HCT116 (cell line): ENCODE measurements around the gene BAHD1. TPM values are rescaled to one million over a fixed set of nuclear protein-coding genes. Genes with fewer than 3 reads are reported as not detected.

Experiments
- ATAC-seq: fragments of 200-7000 bp; cut with Tn5 transposase; 2 replicates; pipeline ENCODE4 v1.9.1; 2020; ENCODE audit warnings: mild to moderate bottlenecking, moderate library complexity
- BruUV-seq: library from RNA; stranded (reverse); fragments of 400-500 nt; replicated peaks from 2 replicates; lab custom pipeline; 2021; lab: Mats Ljungman, UMichigan
- CTCF ChIA-PET: fragments of 300-600 bp; sonication (Branson Sonifier 250); formaldehyde crosslinking; loops from one replicate; lab custom pipeline; 2021; ENCODE audit warnings: antibody characterized with exemption; lab: Charles Lee
- POLR2A ChIA-PET: fragments of 300-600, 350-600 bp; sonication (Branson Sonifier 250); formaldehyde crosslinking; loops from one replicate; lab custom pipeline; 2021; ENCODE audit warnings: antibody characterized with exemption; lab: Charles Lee
- RAD21 ChIA-PET, 2 experiments: fragments of 300-600 bp; sonication (Branson Sonifier 250); formaldehyde crosslinking; loops; one replicate each; lab custom pipeline; 2023; ENCODE audit warnings: low total read pairs in 2 of 2; ENCODE audit not compliant: uncharacterized antibody in 2 of 2, unreplicated experiment in 2 of 2, low non-redundant PET in 1 of 2; lab: Charles Lee
- DNase-seq: peaks from one replicate; pipeline ENCODE4 v3.0.0-alpha.2; 2010; ENCODE audit warnings: low read depth, low spot score
- H2AFZ ChIP-seq: fragments of 200-600 bp; shearing (Covaris generic), sonication (generic); 2 replicates; pipeline ENCODE4 v1.6.1; 2017; ENCODE audit warnings: low read depth, mixed run types, mixed read lengths, antibody characterized with exemption, low read length; ENCODE audit not compliant: poor library complexity, severe bottlenecking
- H3K27ac ChIP-seq: 2 replicates; pipeline ENCODE4 v1.5.1; 2012; ENCODE audit warnings: low read depth, low read length
- H3K27me3 ChIP-seq: fragments of 200-600 bp; sonication (generic); 2 replicates; pipeline ENCODE4 v1.6.1; 2016; ENCODE audit warnings: mixed run types, low read length, mixed read lengths; ENCODE audit not compliant: insufficient read depth
- H3K36me3 ChIP-seq, 2 experiments: fragments of 200-500 bp in 1 of 2; fragments of 200-600 bp in 1 of 2; sonication (Bioruptor generic) in 1 of 2; sonication (generic) in 1 of 2; 2 replicates each; pipeline versions ENCODE4 v1.5.1 to v1.6.1; 2014 to 2016; ENCODE audit warnings: low read length in 2 of 2, inconsistent platforms in 1 of 2, mixed read lengths in 1 of 2, mixed run types in 1 of 2; ENCODE audit not compliant: insufficient read depth in 2 of 2, control insufficient read depth in 1 of 2
- H3K4me1 ChIP-seq, 2 experiments: fragments of 200-600 bp in 1 of 2; sonication (generic) in 1 of 2; 2 replicates each; pipeline versions ENCODE4 v1.5.1 to v1.6.1; 2012 to 2017; ENCODE audit warnings: low read length in 2 of 2, inconsistent platforms in 1 of 2, mild to moderate bottlenecking in 1 of 2, mixed read lengths in 1 of 2, mixed run types in 1 of 2, moderate library complexity in 1 of 2; ENCODE audit not compliant: insufficient read depth in 2 of 2, control insufficient read depth in 1 of 2
- H3K4me2 ChIP-seq: fragments of 200-600 bp; sonication (generic); 2 replicates; pipeline ENCODE4 v1.6.1; 2017; ENCODE audit warnings: mixed run types, low read length, mixed read lengths
- H3K4me3 ChIP-seq, 2 experiments: fragments of 200-600 bp in 1 of 2; sonication (generic) in 1 of 2; replicated peaks in 1 of 2; 2 replicates each; pipeline ENCODE4 v1.5.1; 2011 to 2016; ENCODE audit warnings: low read length in 2 of 2, control low read depth in 1 of 2, low read depth in 1 of 2, mild to moderate bottlenecking in 1 of 2, mixed read lengths in 1 of 2, mixed run types in 1 of 2
- H3K79me2 ChIP-seq: fragments of 200-600 bp; sonication (generic); 2 replicates; pipeline ENCODE4 v1.6.1; 2017; ENCODE audit warnings: mild to moderate bottlenecking, mixed run types, low read length, moderate library complexity, mixed read lengths; ENCODE audit not compliant: insufficient read depth
- H3K9ac ChIP-seq: fragments of 200-600 bp; sonication (generic); 2 replicates; pipeline ENCODE4 v1.6.1; 2016; ENCODE audit warnings: low read length, mixed read lengths
- H3K9me2 ChIP-seq: fragments of 200-600 bp; sonication (generic), shearing (Covaris generic); 2 replicates; pipeline ENCODE4 v1.6.1; 2017; ENCODE audit warnings: mixed run types, mild to moderate bottlenecking, moderate library complexity; ENCODE audit not compliant: insufficient read depth
- H3K9me3 ChIP-seq, 2 experiments: fragments of 200-500 bp in 1 of 2; fragments of 200-600 bp in 1 of 2; sonication (Bioruptor generic) in 1 of 2; sonication (generic) in 1 of 2; 2 replicates each; pipeline ENCODE4 v1.6.1; 2014 to 2017; ENCODE audit warnings: low read length in 2 of 2, mixed read lengths in 2 of 2, inconsistent platforms in 1 of 2, low read depth in 1 of 2, mild to moderate bottlenecking in 1 of 2, mixed run types in 1 of 2, moderate library complexity in 1 of 2; ENCODE audit not compliant: control insufficient read depth in 1 of 2, insufficient read depth in 1 of 2
- H4K20me1 ChIP-seq: fragments of 200-600 bp; sonication (generic), shearing (Covaris generic); 2 replicates; pipeline ENCODE4 v1.6.1; 2017; ENCODE audit warnings: mixed run types, mild to moderate bottlenecking, moderate library complexity; ENCODE audit not compliant: insufficient read depth
- ATF3 ChIP-seq: IDR thresholded peaks from 2 replicates; pipeline ENCODE4 v1.6.1; 2012
- CBX3 ChIP-seq: IDR thresholded peaks from 2 replicates; pipeline ENCODE4 v1.6.1; 2012; ENCODE audit warnings: low read depth
- CTCF ChIP-seq, 3 experiments: fragments of 200-600 bp in 1 of 3; sonication (generic) in 1 of 3; IDR thresholded peaks in 2 of 3; conservative IDR thresholded peaks in 1 of 3; 2 replicates each; pipeline ENCODE4 v1.5.1; 2012 to 2017; ENCODE audit warnings: low read depth in 2 of 3, low read length in 2 of 3, antibody characterized with exemption in 1 of 3, borderline replicate concordance in 1 of 3, control low read depth in 1 of 3, mild to moderate bottlenecking in 1 of 3, mixed read lengths in 1 of 3, mixed run types in 1 of 3, moderate library complexity in 1 of 3; ENCODE audit not compliant: insufficient read depth in 1 of 3
- EGR1 ChIP-seq: IDR thresholded peaks from 2 replicates; pipeline ENCODE4 v1.6.1; 2012; ENCODE audit warnings: low read depth
- ELF1 ChIP-seq: IDR thresholded peaks from 2 replicates; pipeline ENCODE4 v1.6.1; 2012; ENCODE audit warnings: low read depth, borderline replicate concordance
- EZH2 ChIP-seq: fragments of 200-600 bp; sonication (generic); IDR thresholded peaks from 2 replicates; pipeline ENCODE4 v1.6.1; 2017; ENCODE audit warnings: antibody characterized with exemption, mixed run types
- EZH2phosphoT487 ChIP-seq: fragments of 200-600 bp; IDR thresholded peaks from 2 replicates; pipeline ENCODE4 v1.6.1; 2018; ENCODE audit warnings: antibody characterized with exemption, borderline replicate concordance
- FOSL1 ChIP-seq: IDR thresholded peaks from 2 replicates; pipeline ENCODE4 v1.6.1; 2012; ENCODE audit warnings: low read depth
- MAX ChIP-seq: IDR thresholded peaks from 2 replicates; pipeline ENCODE4 v1.6.1; 2012
- POLR2A ChIP-seq: IDR thresholded peaks from 2 replicates; pipeline ENCODE4 v1.7.0; 2011; ENCODE audit warnings: borderline replicate concordance; ENCODE audit not compliant: insufficient read depth, insufficient read length; ENCODE audit errors: extremely low read depth
- POLR2AphosphoS5 ChIP-seq: IDR thresholded peaks from 2 replicates; pipeline ENCODE4 v1.6.1; 2011; ENCODE audit warnings: mild to moderate bottlenecking, low read depth, low read length, moderate library complexity
- RAD21 ChIP-seq: IDR thresholded peaks from 2 replicates; pipeline ENCODE4 v1.6.1; 2012; ENCODE audit warnings: low read depth, mild to moderate bottlenecking
- REST ChIP-seq: IDR thresholded peaks from 2 replicates; pipeline ENCODE4 v1.6.1; 2012; ENCODE audit warnings: low read depth
- SIN3A ChIP-seq: IDR thresholded peaks from 2 replicates; pipeline ENCODE4 v1.6.1; 2012; ENCODE audit warnings: low read depth
- SRF ChIP-seq: IDR thresholded peaks from 2 replicates; pipeline ENCODE4 v1.6.1; 2012; ENCODE audit warnings: low read depth
- TCF7L2 ChIP-seq: IDR thresholded peaks from 2 replicates; pipeline ENCODE4 v1.7.0; 2011; ENCODE audit warnings: borderline replicate concordance, inconsistent platforms; ENCODE audit not compliant: insufficient read depth, insufficient read length; ENCODE audit errors: extremely low read depth
- YY1 ChIP-seq: IDR thresholded peaks from 2 replicates; pipeline ENCODE4 v1.6.1; 2011; ENCODE audit warnings: low read length, low read depth, moderate library complexity, mild to moderate bottlenecking; ENCODE audit not compliant: insufficient replicate concordance; ENCODE audit errors: extremely low read depth
- ZBTB33 ChIP-seq: IDR thresholded peaks from 2 replicates; pipeline ENCODE4 v1.6.1; 2011; ENCODE audit warnings: mild to moderate bottlenecking, low read length, moderate library complexity; ENCODE audit not compliant: insufficient replicate concordance; ENCODE audit errors: extremely low read depth
- ZFX ChIP-seq: fragments of 450-650 bp; IDR thresholded peaks from 2 replicates; pipeline ENCODE4 v1.6.1; 2017
- ZNF274 ChIP-seq: fragments of 200-500 bp; sonication (Bioruptor generic); IDR thresholded peaks from 2 replicates; pipeline ENCODE4 v1.6.1; 2014; ENCODE audit warnings: mild to moderate bottlenecking, low read depth, low read length, inconsistent platforms
- intact Hi-C: fragments of 100-400 bp; cut with micrococcal nuclease; formaldehyde crosslinking; loops from 2 replicates; pipeline ENCODE4 v1.10.0; 2022
- total RNA-seq: library from RNA; stranded (reverse); gene quantifications from one replicate; pipeline ENCODE4 v1.2.1, GENCODE V29; 2021; ENCODE audit not compliant: unreplicated experiment

The BAHD1 gene
- total RNA-seq, 1 experiment from 2014 or later, result 25.0 TPM

DNA sequence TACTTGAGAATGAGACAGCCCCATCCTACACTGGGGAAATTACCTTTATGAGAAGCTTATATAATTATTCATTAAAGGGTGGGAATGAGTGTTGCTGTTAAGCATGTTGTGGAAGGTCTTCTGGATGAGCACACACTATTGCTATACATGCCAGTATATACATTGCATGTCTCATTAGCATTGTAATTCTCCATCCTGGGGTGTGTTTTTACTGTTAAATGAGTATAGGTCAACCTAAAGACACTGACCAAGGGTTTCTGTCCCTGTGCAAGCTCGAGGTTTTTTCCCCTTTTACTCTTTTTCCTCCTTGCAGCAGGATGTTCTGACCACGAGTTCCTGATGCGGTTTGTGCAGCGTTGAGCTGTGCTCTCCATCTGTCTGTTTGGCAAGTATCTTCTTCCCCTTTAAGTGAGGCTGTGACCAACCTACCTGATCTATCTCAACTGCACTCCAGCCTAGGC lies 42.3 kb upstream of the BAHD1 start:
- Histone ChIP-seq H3K9ac (no peak overlapping the region), H2AFZ (no peak overlapping the region), H3K4me3 (no peak overlapping the region), H3K9me2 (no peaks in the 10 kb centered on the region), H3K79me2 (no peaks in the 10 kb centered on the region), H3K9me3 (no peaks in the 10 kb centered on the region), H3K27me3 (no peaks in the 10 kb centered on the region), H3K4me2 (no peak overlapping the region), H3K27ac (no peak overlapping the region), H3K36me3 (peaks cover 5 to 7% of the 10 kb centered on the region in 2 experiments; a peak in 3 of 4 replicates), H4K20me1 (no peaks in the 10 kb centered on the region), H3K4me1 (no peaks in the 10 kb centered on the region)
- intact Hi-C loops, result no loop called here
- TF ChIP-seq TCF7L2 (no peak), POLR2A (no peak), ZNF274 (no peak), SRF (no peak), FOSL1 (no peak), RAD21 (no peak), EZH2phosphoT487 (no peak), ELF1 (no peak), ATF3 (no peak), ZBTB33 (no peak), CBX3 (no peak), CTCF (IDR thresholded peaks at IDR 0.05 in 2 of 3, conservative IDR thresholded peaks at IDR 0.05 in 1 of 3; ENCODE audit: borderline replicate concordance in 1 of 3, insufficient read depth in 1 of 3, low read depth in 2 of 3, low read length in 2 of 3) (no peak), MAX (no peak), EZH2 (no peak), POLR2AphosphoS5 (no peak), ZFX (no peak), YY1 (no peak), SIN3A (no peak), EGR1 (no peak), REST (no peak)
- RAD21 ChIA-PET, result no interaction called here
- no TSS peak for BruUV-seq
- ATAC-seq (no peak), DNase-seq (no peak)
- POLR2A ChIA-PET, result no interaction called here
- CTCF ChIA-PET, result interaction anchor here (1.1 to 1.2 kb wide), 2 partner anchors 31 to 60 kb away, joined by 3 read pairs; no protein-coding TSS in a partner anchor
